Spinal cord (tissue), 10 donors: ENCODE results near the gene SLC15A3. TPM values are rescaled to one million over a fixed set of nuclear protein-coding genes. Genes with fewer than 3 reads are reported as not detected.

Experiments
- DNase-seq, 6 donors: peaks; one replicate each; pipeline versions ENCODE4 v3.0.0 to v3.0.0-alpha.2; 2013 to 2015; ENCODE audit warnings: low spot score in 6 of 6, low read depth in 4 of 6
- H3K27ac ChIP-seq: one replicate; pipeline ENCODE4 v1.5.1; 2013; ENCODE audit warnings: low read depth, low read length, control low read depth
- H3K27me3 ChIP-seq: one replicate; pipeline ENCODE4 v1.6.1; 2013; ENCODE audit warnings: low read length; ENCODE audit not compliant: control insufficient read depth, insufficient read depth
- H3K36me3 ChIP-seq: one replicate; pipeline ENCODE4 v1.6.1; 2013; ENCODE audit warnings: low read length; ENCODE audit not compliant: control insufficient read depth, insufficient read depth
- H3K4me1 ChIP-seq: one replicate; pipeline ENCODE4 v1.6.1; 2013; ENCODE audit warnings: low read length; ENCODE audit not compliant: control insufficient read depth, insufficient read depth
- H3K4me3 ChIP-seq: one replicate; pipeline ENCODE4 v1.5.1; 2013; ENCODE audit warnings: low read depth, low read length, control low read depth
- H3K9me3 ChIP-seq: one replicate; pipeline ENCODE4 v1.6.1; 2013; ENCODE audit warnings: low read length; ENCODE audit not compliant: control insufficient read depth, insufficient read depth
- WGBS: methylation state at CpG from one replicate; pipeline ENCODE4 v1.1.5; 2013; ENCODE audit warnings: missing lambda C conversion rate; ENCODE audit not compliant: insufficient coverage; 5-methylcytosine and 5-hydroxymethylcytosine counted together
- polyA plus RNA-seq, 2 donors: library from polyadenylated mRNA; unstranded; fragments of 120-200 nt; gene quantifications; one replicate each; pipeline ENCODE4 v1.2.1, GENCODE V29; 2013; ENCODE audit not compliant: insufficient read length in 2 of 2
- total RNA-seq, 2 donors: library from RNA; depleted of rRNA in 1 of 2; stranded (reverse); fragments of 120-200 nt in 1 of 2; fragments of >200 nt in 1 of 2; gene quantifications; one replicate each; pipeline versions ENCODE4 v1.2.3 to v1.2.4, GENCODE V29; 2013 to 2014
- donor health status: healthy.

Gene SLC15A3
- total and polyA plus RNA-seq, 4 donors = 20.3 to 35.5 (median 30.6) TPM

DNA sequence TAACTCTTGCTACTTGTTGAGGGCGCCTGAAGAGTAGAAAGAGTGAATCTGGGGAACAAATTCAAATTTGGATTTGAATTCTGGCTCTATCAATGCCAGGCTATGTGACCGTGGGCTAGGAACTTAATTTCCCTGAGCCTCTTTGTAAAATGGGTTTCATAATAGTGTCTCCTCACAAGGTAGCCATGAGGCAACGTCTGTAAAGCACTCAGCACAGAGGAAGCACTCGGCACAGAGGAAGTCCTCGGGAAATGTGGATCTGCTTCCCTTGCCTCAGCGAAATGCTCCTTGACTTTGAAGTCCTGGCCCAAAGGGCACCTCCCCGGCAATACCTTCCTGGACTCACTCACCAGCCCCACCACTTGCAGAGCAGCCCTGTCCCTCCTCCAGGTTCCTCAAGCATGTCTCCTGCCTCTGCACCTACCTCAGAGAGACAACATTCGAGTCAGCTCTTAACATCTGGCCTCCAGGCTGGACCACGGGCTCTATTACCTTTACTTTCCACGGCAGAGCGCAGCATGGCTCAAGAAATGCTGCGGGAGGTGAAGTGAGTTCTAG, 37.2 kb upstream of the SLC15A3 start:
- peaks cover 5% of the 10 kb centered on the region for H3K4me1 ChIP-seq
- no peak overlapping the region for H3K27ac ChIP-seq
- DNase-seq = no peak
- no peaks in the 10 kb centered on the region for H3K27me3 ChIP-seq
- 63% methylated on average over 7 of the region's 12 CpGs for whole genome bisulfite sequencing
- no peak overlapping the region for H3K4me3 ChIP-seq
- no peaks in the 10 kb centered on the region for H3K9me3 ChIP-seq
- no peaks in the 10 kb centered on the region for H3K36me3 ChIP-seq

DNA sequence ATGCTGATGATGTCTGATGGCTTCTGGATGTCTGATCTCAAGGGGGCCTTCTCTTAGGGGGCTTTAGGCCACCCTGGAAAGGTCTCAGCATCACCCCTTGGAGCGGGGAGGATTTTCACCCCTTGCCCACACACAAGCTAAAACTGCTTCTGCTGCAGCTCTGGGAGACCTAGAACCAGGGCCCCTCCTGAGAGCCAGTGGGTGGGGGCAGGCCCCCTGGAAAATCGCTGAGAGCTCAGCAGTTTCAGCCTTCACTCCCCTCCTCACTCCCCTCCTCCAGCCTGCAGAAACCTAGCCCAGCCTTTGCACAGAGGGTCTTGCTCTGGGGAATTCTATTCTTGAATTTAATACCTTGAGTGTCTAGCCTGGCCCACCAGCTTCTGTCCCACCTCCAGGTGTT, 36.7 kb upstream of the SLC15A3 start:
- Histone ChIP-seq H3K27me3 (no peaks in the 10 kb centered on the region), H3K4me1 (peaks cover 5% of the 10 kb centered on the region), H3K27ac (no peak overlapping the region), H3K36me3 (no peaks in the 10 kb centered on the region), H3K9me3 (no peaks in the 10 kb centered on the region), H3K4me3 (no peak overlapping the region)
- WGBS = 100% methylated on average over 1 of the region's 2 CpGs
- no peak for DNase-seq

DNA sequence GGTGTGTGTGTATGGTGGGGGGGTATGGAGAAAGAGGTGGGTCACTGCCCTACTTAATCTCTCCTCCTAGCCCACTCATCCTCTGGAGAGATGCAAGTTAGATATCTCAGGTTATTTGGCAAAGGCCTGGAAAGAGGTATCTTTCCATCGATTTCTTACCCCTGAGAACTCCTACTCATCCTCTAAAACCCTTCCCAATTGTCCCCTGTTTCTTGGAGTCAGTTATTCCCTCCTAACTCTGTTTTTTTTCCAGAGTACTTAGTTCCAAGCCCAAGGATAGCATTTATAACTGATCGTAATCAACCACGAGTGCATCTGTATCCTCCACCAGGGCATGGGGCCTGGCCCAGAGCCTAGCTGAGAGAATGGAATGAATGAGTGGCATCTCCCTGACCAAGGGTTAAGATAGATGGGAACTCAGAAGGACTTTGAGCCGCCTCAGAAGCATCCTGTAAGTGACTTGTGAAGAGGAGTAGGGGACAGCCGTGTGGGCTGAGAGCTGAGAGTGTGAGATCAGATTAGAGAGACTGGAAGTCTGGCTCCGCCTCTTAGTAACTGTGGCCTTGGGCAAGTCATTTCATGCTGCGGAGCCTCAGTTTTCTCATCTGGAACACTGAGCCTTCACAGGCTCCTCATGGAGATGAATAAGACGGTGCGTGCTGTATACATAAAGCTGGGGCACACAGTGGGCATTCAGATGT, 35.8 kb upstream of the SLC15A3 start:
- H3K9me3 ChIP-seq = no peaks in the 10 kb centered on the region
- H3K4me1 ChIP-seq = peaks cover under 1% of the 10 kb centered on the region
- no peak overlapping the region for H3K4me3 ChIP-seq
- no peak overlapping the region for H3K27ac ChIP-seq
- no peaks in the 10 kb centered on the region for H3K27me3 ChIP-seq
- 93% methylated on average over 6 of the region's 9 CpGs for WGBS
- no peaks in the 10 kb centered on the region for H3K36me3 ChIP-seq
- DNase-seq = no peak

GRCh38 chr11:60985991-60986915, 34.3 kb upstream of the SLC15A3 start:
- Histone ChIP-seq H3K36me3 (no peaks in the 10 kb centered on the region), H3K4me3 (no peak overlapping the region), H3K9me3 (no peaks in the 10 kb centered on the region), H3K4me1 (no peaks in the 10 kb centered on the region), H3K27ac (no peak overlapping the region), H3K27me3 (no peaks in the 10 kb centered on the region)
- 89% methylated on average over 8 of the region's 17 CpGs for WGBS
- DNase-seq = no peak

DNA sequence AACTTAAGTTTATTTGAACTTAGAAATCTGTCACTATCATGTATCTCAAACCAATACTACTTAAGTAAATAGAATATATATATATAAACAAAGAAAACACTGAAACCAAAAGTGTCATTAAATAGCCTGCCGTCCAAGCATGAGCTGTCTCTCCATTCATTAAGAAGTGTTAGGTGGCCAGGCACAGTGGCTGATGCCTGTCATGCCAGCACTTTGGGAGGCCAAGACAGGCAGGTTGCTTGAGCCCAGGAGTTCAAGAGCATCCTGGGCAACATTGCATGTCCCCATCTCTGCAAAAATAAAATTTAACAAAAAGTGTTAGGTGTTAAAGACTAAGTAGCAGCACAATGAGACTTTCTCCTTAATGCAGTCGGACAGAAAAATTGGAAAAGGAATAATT, 33.5 kb upstream of the SLC15A3 start:
- no peaks in the 10 kb centered on the region for H3K36me3 ChIP-seq
- DNase-seq = no peak
- H3K27me3 ChIP-seq = no peaks in the 10 kb centered on the region
- no peaks in the 10 kb centered on the region for H3K9me3 ChIP-seq
- no peak overlapping the region for H3K4me3 ChIP-seq
- no CpG with 5 or more reads among the region's 2 CpGs for WGBS
- no peak overlapping the region for H3K27ac ChIP-seq
- H3K4me1 ChIP-seq = no peaks in the 10 kb centered on the region

GRCh38 chr11:60984636-60985035, 32.7 kb upstream of the SLC15A3 start:
- H3K27ac ChIP-seq = no peak overlapping the region
- H3K36me3 ChIP-seq = no peaks in the 10 kb centered on the region
- no peaks in the 10 kb centered on the region for H3K4me1 ChIP-seq
- no peaks in the 10 kb centered on the region for H3K9me3 ChIP-seq
- WGBS = 43% methylated on average over 4 of the region's 4 CpGs
- no peak overlapping the region for H3K4me3 ChIP-seq
- H3K27me3 ChIP-seq = no peaks in the 10 kb centered on the region
- DNase-seq = peak in 1 of 6 donors; percentile 33

- no peaks in the 10 kb centered on the region for H3K27me3 ChIP-seq
- H3K27ac ChIP-seq = no peak overlapping the region
- H3K4me1 ChIP-seq = peaks cover 1% of the 10 kb centered on the region
- no peaks in the 10 kb centered on the region for H3K9me3 ChIP-seq
- no peak overlapping the region for H3K4me3 ChIP-seq
- no peak for DNase-seq
- 65% methylated on average over 2 of the region's 6 CpGs for WGBS
- no peaks in the 10 kb centered on the region for H3K36me3 ChIP-seq
Measured at GRCh38 chr11:60984149-60984548, 32.2 kb upstream of the SLC15A3 start.

DNA sequence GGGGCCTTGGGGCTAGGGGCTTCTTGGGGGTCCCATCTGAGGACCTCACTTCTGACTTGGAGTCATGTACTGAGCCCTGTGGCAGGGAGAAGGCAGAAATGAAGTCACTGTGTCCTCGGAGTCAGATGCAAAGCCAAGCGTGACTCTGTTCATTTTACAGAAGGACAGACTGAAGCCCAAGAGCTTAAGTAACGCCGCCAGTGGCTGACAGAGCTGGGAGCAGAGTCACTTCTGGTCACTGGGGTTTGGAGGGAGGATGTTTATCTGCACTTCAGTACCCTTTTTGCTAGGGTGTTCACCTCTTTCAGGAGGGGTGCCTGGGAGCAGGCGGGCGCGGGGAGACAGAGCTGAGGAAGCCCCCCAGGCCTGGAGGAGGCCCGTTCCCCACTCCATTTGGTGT, 30.2 kb upstream of the SLC15A3 start:
- peaks cover 7% of the 10 kb centered on the region for H3K4me1 ChIP-seq
- DNase-seq = no peak
- no peaks in the 10 kb centered on the region for H3K36me3 ChIP-seq
- 100% methylated on average over 2 of the region's 8 CpGs for WGBS
- no peaks in the 10 kb centered on the region for H3K27me3 ChIP-seq
- no peaks in the 10 kb centered on the region for H3K9me3 ChIP-seq
- H3K27ac ChIP-seq = no peak overlapping the region
- H3K4me3 ChIP-seq = no peak overlapping the region

GRCh38 chr11:60981515-60981914, 29.5 kb upstream of the SLC15A3 start:
- H3K27me3 ChIP-seq = no peaks in the 10 kb centered on the region
- H3K4me1 ChIP-seq = peaks cover 7% of the 10 kb centered on the region
- H3K4me3 ChIP-seq = no peak overlapping the region
- WGBS = 94% methylated on average over 9 of the region's 12 CpGs
- H3K27ac ChIP-seq = no peak overlapping the region
- H3K9me3 ChIP-seq = no peaks in the 10 kb centered on the region
- no peak for DNase-seq
- no peaks in the 10 kb centered on the region for H3K36me3 ChIP-seq
